ENCODE data around the gene PARK7. TPM values are rescaled to one million over a fixed set of nuclear protein-coding genes. Genes with fewer than 3 reads are reported as not detected.

PARK7 gene
- total RNA-seq, 1 experiment from 2014 or later: 370 TPM

DNA sequence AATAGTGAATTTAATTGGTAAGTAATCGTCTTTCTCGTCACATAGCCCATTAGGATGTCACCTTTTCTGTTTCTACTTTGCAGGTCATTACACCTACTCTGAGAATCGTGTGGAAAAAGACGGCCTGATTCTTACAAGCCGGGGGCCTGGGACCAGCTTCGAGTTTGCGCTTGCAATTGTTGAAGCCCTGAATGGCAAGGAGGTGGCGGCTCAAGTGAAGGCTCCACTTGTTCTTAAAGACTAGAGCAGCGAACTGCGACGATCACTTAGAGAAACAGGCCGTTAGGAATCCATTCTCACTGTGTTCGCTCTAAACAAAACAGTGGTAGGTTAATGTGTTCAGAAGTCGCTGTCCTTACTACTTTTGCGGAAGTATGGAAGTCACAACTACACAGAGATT, 23.3 kb downstream of the PARK7 start:
- peaks cover 25 to 45% of the 10 kb centered on the region in 2 experiments for H3K36me3 ChIP-seq (ENCODE audit: control insufficient read depth in 1 of 2, insufficient read depth in 2 of 2, low read length in 2 of 2)
- no peak overlapping the region for H3K4me2 ChIP-seq (ENCODE audit: low read length)
- H3K9me2 ChIP-seq (ENCODE audit: insufficient read depth): no peaks in the 10 kb centered on the region
- intact Hi-C loops (cut with micrococcal nuclease): no loop called here
- RAD21 ChIA-PET (ENCODE audit: low non-redundant PET in 1 of 2, low total read pairs in 2 of 2, uncharacterized antibody in 2 of 2, unreplicated experiment in 2 of 2): interaction anchor here (1.2 to 1.5 kb wide), 2 partner anchors 329 to 330 kb away, joined by 3 to 4 read pairs; no protein-coding TSS in a partner anchor
- no peaks in the 10 kb centered on the region for H3K9me3 ChIP-seq (ENCODE audit: control insufficient read depth in 1 of 2, insufficient read depth in 1 of 2, low read depth in 1 of 2, low read length in 2 of 2)
- POLR2A ChIA-PET: no interaction called here
- H2AFZ ChIP-seq (ENCODE audit: low read depth, low read length, poor library complexity, severe bottlenecking): no peak overlapping the region
- H3K4me1 ChIP-seq (ENCODE audit: control insufficient read depth in 1 of 2, insufficient read depth in 2 of 2, low read length in 2 of 2): peaks cover 0 to 6% of the 10 kb centered on the region in 2 experiments; a peak in 2 of 4 replicates
- peaks cover 18% of the 10 kb centered on the region for H3K79me2 ChIP-seq (ENCODE audit: insufficient read depth, low read length)
- H4K20me1 ChIP-seq (ENCODE audit: insufficient read depth): no peaks in the 10 kb centered on the region
- no peak overlapping the region for H3K9ac ChIP-seq (ENCODE audit: low read length)
- H3K27me3 ChIP-seq (ENCODE audit: insufficient read depth, low read length): no peaks in the 10 kb centered on the region
- BruUV-seq (replicated peaks): no TSS peak
- no peak for DNase-seq (ENCODE audit: low read depth, low spot score)
- ATAC-seq: no peak
- TF ChIP-seq SP1 (IDR thresholded peaks at IDR 0.05; ENCODE audit: low read depth) (no peak), CEBPB (IDR thresholded peaks at IDR 0.05; ENCODE audit: low read depth) (no peak), TCF7L2 (IDR thresholded peaks at IDR 0.05; ENCODE audit: borderline replicate concordance, extremely low read depth, insufficient read depth, insufficient read length) (no peak), SRF (IDR thresholded peaks at IDR 0.05; ENCODE audit: low read depth) (no peak), SIN3A (IDR thresholded peaks at IDR 0.05; ENCODE audit: low read depth) (no peak), RAD21 (IDR thresholded peaks at IDR 0.05; ENCODE audit: low read depth) (no peak), EZH2 (IDR thresholded peaks at IDR 0.05) (no peak), YY1 (IDR thresholded peaks at IDR 0.05; ENCODE audit: extremely low read depth, insufficient replicate concordance, low read depth, low read length) (no peak), CBX3 (IDR thresholded peaks at IDR 0.05; ENCODE audit: low read depth) (no peak), FOSL1 (IDR thresholded peaks at IDR 0.05; ENCODE audit: low read depth) (no peak), EGR1 (IDR thresholded peaks at IDR 0.05; ENCODE audit: low read depth) (no peak), EZH2phosphoT487 (IDR thresholded peaks at IDR 0.05; ENCODE audit: borderline replicate concordance) (no peak), JUND (IDR thresholded peaks at IDR 0.05) (no peak), POLR2AphosphoS5 (IDR thresholded peaks at IDR 0.05; ENCODE audit: low read depth, low read length) (no peak)
- TF ChIP-seq, protein P1, sequence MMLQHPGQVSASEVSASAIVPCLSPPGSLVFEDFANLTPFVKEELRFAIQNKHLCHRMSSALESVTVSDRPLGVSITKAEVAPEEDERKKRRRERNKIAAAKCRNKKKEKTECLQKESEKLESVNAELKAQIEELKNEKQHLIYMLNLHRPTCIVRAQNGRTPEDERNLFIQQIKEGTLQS (IDR thresholded peaks at IDR 0.05): no peak
- TF ChIP-seq, protein P2, sequence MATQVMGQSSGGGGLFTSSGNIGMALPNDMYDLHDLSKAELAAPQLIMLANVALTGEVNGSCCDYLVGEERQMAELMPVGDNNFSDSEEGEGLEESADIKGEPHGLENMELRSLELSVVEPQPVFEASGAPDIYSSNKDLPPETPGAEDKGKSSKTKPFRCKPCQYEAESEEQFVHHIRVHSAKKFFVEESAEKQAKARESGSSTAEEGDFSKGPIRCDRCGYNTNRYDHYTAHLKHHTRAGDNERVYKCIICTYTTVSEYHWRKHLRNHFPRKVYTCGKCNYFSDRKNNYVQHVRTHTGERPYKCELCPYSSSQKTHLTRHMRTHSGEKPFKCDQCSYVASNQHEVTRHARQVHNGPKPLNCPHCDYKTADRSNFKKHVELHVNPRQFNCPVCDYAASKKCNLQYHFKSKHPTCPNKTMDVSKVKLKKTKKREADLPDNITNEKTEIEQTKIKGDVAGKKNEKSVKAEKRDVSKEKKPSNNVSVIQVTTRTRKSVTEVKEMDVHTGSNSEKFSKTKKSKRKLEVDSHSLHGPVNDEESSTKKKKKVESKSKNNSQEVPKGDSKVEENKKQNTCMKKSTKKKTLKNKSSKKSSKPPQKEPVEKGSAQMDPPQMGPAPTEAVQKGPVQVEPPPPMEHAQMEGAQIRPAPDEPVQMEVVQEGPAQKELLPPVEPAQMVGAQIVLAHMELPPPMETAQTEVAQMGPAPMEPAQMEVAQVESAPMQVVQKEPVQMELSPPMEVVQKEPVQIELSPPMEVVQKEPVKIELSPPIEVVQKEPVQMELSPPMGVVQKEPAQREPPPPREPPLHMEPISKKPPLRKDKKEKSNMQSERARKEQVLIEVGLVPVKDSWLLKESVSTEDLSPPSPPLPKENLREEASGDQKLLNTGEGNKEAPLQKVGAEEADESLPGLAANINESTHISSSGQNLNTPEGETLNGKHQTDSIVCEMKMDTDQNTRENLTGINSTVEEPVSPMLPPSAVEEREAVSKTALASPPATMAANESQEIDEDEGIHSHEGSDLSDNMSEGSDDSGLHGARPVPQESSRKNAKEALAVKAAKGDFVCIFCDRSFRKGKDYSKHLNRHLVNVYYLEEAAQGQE (IDR thresholded peaks at IDR 0.05; ENCODE audit: low read depth): no peak
- TF ChIP-seq, protein P3, sequence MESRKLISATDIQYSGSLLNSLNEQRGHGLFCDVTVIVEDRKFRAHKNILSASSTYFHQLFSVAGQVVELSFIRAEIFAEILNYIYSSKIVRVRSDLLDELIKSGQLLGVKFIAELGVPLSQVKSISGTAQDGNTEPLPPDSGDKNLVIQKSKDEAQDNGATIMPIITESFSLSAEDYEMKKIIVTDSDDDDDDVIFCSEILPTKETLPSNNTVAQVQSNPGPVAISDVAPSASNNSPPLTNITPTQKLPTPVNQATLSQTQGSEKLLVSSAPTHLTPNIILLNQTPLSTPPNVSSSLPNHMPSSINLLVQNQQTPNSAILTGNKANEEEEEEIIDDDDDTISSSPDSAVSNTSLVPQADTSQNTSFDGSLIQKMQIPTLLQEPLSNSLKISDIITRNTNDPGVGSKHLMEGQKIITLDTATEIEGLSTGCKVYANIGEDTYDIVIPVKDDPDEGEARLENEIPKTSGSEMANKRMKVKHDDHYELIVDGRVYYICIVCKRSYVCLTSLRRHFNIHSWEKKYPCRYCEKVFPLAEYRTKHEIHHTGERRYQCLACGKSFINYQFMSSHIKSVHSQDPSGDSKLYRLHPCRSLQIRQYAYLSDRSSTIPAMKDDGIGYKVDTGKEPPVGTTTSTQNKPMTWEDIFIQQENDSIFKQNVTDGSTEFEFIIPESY (IDR thresholded peaks at IDR 0.05; ENCODE audit: extremely low read depth, insufficient replicate concordance, low read length): no peak
- TF ChIP-seq, protein P4, sequence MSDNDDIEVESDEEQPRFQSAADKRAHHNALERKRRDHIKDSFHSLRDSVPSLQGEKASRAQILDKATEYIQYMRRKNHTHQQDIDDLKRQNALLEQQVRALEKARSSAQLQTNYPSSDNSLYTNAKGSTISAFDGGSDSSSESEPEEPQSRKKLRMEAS (IDR thresholded peaks at IDR 0.05): no peak
- TF ChIP-seq, protein P5, sequence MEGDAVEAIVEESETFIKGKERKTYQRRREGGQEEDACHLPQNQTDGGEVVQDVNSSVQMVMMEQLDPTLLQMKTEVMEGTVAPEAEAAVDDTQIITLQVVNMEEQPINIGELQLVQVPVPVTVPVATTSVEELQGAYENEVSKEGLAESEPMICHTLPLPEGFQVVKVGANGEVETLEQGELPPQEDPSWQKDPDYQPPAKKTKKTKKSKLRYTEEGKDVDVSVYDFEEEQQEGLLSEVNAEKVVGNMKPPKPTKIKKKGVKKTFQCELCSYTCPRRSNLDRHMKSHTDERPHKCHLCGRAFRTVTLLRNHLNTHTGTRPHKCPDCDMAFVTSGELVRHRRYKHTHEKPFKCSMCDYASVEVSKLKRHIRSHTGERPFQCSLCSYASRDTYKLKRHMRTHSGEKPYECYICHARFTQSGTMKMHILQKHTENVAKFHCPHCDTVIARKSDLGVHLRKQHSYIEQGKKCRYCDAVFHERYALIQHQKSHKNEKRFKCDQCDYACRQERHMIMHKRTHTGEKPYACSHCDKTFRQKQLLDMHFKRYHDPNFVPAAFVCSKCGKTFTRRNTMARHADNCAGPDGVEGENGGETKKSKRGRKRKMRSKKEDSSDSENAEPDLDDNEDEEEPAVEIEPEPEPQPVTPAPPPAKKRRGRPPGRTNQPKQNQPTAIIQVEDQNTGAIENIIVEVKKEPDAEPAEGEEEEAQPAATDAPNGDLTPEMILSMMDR (IDR thresholded peaks at IDR 0.05 in 2 of 3, conservative IDR thresholded peaks at IDR 0.05 in 1 of 3; ENCODE audit: borderline replicate concordance in 1 of 3, insufficient read depth in 1 of 3, low read depth in 2 of 3, low read length in 2 of 3): no peak
- no peak overlapping the region for H3K4me3 ChIP-seq (replicated peaks in 1 of 2; ENCODE audit: low read depth in 1 of 2, low read length in 2 of 2)
- CTCF ChIA-PET: interaction anchor here (1.5 to 2.8 kb wide), 2 partner anchors 9 to 329 kb away, joined by 5 to 10 read pairs; no protein-coding TSS in a partner anchor
- H3K27ac ChIP-seq (ENCODE audit: low read depth, low read length): no peak overlapping the region
